ENCODE data around the gene HSP90AA1.
"Not testable (repeated sequence)": the region's sequence is repeated elsewhere in the genome, so short reads cannot be mapped to it uniquely, and the experiment has no call there.

HSP90AA1 gene

GRCh38 chr14:102094101-102094500 lies 7.3 kb upstream of the HSP90AA1 start:
- DNase-seq, result no peak

DNA sequence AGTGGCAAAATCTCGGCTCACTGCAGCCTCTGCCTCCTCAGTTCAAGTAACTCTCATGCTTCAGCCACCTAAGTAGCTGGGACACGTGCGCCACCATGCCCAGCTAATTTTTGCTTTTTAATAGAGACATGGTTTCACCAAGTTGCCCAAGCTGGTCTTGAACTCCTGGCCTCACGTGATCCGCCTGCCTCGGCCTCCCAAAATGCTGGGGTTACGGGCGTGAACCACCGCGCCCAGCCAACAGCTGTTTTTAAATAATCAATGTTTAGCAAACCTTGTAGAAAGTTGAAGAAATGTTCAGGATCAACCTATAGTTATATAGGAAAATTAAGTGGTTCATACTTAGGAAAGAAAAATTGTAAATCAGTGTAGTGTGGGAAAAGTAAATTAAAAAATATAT lies 6.0 kb upstream of the HSP90AA1 start:
- DNase-seq, result no peak

- DNase-seq, result no peak
These were observed 3.9 kb upstream of the HSP90AA1 start for GRCh38 chr14:102090713-102091112.

- DNase-seq, result no peak
These were observed 2.9 kb upstream of the HSP90AA1 start for GRCh38 chr14:102089621-102090343.

- peak in 4 of 5 experiments; percentile 22 to 64 (median 34) for DNase-seq
These were observed 1.4 kb upstream of the HSP90AA1 start for GRCh38 chr14:102088012-102088792.

DNA sequence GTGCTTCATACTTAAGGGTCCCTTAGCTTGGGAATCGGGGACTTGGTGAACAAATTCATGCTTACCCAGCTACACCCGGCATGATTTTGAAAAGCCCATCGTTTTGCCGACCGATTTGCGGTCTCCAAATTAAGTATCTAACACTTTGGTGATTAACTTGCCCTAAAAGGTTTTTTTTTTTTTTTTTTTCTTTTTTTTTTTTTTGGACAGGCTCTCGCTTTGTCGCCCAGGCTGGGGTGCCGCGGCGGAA lies 843 bp upstream of the HSP90AA1 start:
- DNase-seq, result no peak

- no peak for DNase-seq
These were observed 204 bp downstream of the HSP90AA1 start for GRCh38 chr14:102086709-102086971.

DNA sequence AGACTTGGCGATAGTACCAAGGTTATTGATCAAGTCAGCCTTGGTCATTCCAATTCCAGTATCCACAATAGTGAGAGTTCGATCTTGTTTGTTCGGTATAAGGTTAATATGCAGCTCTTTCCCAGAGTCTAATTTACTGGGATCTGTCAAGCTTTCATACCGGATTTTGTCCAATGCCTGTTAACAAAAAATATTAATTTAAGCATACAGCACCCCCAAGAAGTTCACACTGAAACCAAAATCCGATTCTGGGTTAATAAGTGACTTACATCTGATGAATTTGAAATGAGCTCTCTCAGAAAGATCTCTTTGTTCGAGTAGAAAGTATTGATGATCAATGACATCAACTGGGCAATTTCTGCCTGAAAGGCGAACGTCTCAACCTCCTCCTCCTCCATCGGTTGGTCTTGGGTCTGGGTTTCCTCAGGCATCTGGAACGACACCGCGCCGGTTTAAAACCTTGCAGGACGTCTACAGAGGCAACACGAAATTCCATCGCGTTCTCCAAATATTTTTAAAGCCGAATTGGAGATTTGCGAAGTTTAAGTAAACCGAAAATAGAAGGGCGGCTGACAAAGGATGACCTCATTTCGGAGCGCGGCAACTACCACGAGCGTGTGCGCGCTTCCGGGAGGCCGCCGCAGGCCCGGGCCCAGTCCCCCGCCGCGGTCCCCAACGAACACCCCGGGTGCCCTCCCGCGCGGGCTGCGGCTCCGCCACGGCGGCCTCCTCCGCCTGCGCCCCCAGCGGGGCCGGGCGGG lies 716 bp downstream of the HSP90AA1 start:
- peak; percentile 45 to 90 (median 66) for DNase-seq

DNA sequence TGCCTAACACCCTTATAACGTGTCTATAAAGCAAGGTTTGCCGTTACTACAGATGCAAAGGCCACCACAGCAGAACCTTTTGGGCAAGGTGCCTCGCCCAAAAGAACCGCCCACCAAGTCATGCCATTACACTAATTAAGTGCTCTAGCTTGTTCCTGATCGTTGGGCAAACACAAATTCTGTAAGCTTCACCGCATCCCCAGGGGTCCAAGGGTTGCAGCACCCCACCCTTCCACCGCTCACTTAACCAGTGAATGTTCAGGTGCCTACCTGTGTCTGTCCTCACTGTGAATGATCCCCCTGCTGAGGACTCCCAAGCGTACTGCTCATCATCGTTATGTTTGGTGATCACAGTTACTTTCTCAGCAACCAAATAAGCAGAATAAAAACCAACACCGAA lies 1.4 kb downstream of the HSP90AA1 start:
- no peak for DNase-seq

DNA sequence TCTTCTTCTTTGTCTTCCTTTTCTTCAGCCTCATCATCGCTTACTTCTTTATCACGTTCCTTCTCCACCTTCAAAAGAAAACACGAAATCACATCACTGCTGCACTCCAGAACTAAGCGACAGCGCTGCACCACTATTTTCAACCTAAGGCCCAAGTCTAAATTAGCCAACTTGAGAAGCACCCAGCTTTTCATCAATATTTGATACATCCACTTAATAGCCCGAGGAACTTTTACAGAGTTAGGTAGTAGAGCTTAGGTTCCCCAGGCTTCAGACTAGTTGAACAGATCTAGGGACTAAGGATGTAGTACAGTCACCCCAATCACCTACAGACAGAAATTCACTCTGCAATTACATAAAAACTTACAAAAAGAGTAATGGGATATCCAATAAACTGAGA lies 1.9 kb downstream of the HSP90AA1 start:
- DNase-seq, result no peak

- not testable (repeated sequence) for DNase-seq
These were observed 2.3 kb downstream of the HSP90AA1 start for GRCh38 chr14:102084522-102084921.

DNA sequence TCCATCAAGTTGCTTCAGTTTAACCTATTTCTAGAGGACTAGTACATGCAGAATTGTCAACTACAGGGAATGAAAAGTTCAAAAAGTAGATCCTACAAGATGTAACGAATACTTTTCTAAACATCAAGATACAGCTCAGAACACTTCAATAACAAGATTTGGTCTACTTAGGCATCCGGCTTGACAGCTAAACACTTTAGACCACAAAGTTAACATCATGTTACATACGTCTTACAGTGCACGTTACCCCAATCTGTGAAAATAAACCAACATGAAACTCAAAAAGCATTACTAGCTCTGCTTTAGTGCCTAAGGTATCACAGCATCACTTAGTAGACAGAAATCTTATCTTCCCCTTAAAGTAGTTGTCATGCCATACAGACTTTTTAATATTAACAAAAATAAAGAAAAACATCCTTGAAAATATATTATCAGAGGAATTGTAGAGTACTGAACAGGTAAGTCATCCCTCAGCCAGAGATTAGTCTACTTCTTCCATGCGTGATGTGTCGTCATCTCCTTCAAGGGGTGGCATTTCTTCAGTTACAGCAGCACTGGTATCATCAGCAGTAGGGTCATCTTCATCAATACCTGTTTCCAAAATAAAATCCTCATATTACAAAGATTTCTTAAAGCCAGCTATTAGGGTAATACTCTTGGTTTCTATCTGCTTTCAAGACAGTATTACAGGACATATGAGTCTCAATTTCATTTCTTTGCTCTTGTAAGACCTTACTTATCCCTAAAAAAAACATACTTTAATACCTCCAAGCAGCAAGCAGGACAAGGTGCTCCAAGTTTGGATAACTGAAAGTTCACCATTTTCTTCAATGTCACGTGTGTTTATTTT lies 5.4 kb downstream of the HSP90AA1 start:
- no peak for DNase-seq

- no peak for DNase-seq
These were observed 6.4 kb downstream of the HSP90AA1 start for GRCh38 chr14:102080183-102081080.

DNA sequence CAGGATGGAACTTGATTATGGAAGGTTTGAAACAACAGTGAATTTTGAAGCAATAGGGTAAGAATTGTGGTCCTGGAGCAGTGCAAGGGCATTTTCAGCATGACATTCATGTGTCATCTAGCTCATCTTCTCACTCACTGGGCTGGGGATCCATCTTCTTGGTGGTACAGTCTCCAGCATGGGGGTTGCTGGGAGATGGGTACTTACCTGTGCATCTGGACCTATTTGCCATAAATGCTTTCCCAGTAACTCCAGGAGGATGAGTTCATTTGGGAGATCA lies 7.2 kb downstream of the HSP90AA1 start:
- DNase-seq, result no peak

DNA sequence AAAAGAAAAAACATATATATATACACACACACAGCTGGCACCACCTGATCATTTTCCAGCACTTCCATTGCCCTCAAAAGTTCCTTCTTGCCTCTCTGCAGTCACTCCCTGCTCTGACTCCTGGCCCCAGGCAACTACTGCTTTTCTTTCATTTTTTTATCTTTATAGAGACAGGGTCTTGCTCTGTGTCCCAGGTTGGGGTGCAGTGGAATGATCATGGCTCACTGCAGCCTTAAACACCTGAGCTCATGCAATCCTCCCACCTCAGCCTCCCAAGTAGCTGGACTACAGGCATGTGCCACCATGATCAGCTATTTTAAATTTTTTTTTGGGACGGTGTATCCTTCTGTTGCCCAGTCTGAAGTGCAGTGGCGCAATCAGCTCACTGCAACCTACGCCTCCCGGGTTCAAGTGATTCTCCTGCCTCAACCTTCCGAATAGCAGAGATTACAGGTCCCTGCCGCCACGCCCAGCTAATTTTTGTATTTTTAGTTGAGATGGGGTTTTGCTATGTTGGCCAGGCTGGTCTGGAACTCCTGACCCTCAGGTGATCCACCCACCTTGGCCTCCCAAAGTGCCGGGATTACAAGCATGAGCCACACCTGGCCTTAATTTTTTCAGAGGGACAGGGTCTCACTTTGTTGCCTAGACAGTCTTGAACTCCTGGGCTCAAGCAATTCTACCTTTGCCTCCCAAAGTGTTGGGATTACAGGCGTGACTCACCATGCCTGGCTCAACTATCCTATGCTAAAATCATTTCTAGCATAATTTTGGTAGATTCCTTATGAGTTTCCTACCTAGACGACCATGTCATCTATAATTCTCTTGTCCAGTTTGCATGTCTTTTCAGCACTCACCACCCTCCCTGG lies 7.8 kb downstream of the HSP90AA1 start:
- DNase-seq, result no peak

GRCh38 chr14:102078361-102078791 lies 8.5 kb downstream of the HSP90AA1 start:
- DNase-seq, result not testable (repeated sequence)

DNA sequence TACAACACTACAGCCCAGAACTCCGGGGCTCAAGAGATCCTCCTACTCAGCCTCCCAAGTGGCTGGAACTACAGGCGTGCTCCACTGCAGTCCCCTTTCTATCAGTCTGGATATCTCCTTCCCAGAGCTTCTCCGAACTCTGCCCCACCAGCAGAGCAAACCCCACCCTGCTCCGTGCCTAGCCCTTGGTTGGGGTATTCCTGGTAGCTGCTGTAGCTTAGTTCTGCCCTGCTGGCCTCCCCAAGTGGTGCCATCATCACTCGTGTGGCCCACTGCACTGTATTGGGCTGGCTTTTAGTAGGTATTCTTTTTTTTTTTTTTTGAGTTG lies 9.5 kb downstream of the HSP90AA1 start:
- DNase-seq, result no peak

DNA sequence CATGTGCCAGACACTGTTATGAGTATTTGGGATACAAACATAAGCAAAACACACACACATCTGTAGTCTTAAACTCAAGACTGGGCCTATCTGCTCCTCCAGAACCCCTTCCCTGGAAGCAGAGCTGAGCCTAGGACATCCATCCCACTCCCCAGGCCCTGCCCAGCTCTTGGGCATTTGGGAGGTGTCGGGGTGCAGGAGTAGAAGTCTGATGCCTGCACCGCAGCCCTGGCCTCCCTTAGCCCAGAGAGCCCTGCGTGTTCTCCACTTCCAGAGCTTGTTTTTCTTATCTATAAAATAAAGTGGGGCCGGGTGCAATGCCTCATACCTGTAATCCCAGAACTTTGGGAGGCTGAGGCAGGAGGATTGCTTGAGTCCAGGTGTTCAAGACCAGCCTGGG lies 11.7 kb downstream of the HSP90AA1 start:
- no peak for DNase-seq

- no peak for DNase-seq
These were observed 12.4 kb downstream of the HSP90AA1 start for GRCh38 chr14:102074415-102074964.

- no peak for DNase-seq
These were observed 15.4 kb downstream of the HSP90AA1 start for GRCh38 chr14:102071283-102071998.

Data from T-helper 2 cell (primary cell).